NCI-H2029 (cell line): ENCODE results near the gene CCR3.

Source experiments
- DNase-seq: peaks from one replicate; lab custom pipeline; 2025; lab: John Stamatoyannopoulos, UW

CCR3 gene

DNA sequence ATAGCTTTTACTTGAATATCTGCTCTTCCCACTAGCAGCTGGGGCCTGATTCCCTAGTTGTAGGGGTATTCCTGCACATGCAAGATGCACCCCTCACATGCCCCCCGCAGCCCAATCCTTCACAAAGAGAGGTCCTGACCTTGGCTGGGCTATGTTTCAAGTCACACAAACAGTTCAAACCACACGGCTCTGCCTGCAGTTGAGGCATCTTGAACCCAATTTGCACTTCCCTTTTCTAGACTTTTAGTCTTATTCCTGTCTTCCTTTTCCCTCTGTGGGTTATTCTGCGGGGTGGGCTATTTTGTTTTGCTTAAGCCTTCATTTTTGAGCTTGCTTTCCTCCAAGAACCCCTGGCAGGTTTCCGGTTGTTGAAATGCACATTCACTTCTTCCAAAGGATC lies 20.9 kb upstream of the CCR3 start:
- no peak for DNase-seq

DNA sequence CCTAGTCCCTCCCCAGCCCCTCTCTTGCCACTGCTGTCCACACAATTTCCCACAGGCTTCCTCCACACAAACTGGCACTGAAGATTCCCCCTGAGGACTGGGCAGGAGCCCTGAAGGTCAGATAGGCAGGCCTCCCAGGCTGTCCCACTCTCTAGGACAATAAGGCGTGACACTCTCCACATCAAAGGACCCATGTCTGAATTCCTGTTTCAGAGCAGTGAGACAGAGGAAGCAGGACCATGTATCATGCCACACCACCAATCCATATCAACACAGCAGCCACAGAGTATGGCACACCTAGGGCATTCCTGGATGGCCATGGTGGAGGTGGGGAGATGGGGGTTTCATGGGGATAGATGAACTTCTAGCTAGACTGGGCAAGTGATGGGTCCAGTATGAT lies 20.3 kb upstream of the CCR3 start:
- no peak for DNase-seq

DNA sequence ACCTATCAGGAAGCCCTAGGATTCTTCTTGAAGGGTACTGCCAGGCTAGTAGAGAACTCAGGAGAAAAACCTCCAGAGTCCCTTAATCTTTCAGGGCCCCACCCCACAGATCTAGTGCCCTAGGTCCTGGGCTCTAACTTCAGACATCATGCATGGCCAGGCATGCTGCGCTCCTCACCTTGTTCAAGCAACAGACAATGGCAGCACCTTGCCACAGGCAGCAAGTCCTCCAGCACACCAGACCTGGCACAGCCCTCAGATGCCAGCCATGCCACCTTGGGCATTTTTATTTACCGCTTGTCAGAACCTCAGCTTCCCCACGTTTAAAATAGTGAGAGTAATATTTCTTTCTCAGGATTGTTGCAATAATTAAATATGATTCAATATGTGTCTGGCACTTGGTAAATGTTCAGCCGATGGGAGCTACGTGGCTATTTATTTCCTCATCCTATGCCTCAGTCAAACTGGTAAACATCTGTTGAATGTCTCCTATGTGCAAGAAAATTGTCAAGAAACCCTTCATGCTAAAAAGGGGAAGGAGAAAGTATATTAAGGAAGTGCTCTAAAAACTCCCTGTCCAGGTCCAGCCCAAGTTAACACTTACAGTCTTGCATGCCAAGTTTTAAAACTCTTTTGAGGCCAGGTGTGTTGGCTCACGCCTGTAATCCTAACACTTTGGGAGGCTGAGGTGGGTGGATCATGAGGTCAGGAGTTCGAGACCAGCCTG lies 19.7 kb upstream of the CCR3 start:
- no peak for DNase-seq

DNA sequence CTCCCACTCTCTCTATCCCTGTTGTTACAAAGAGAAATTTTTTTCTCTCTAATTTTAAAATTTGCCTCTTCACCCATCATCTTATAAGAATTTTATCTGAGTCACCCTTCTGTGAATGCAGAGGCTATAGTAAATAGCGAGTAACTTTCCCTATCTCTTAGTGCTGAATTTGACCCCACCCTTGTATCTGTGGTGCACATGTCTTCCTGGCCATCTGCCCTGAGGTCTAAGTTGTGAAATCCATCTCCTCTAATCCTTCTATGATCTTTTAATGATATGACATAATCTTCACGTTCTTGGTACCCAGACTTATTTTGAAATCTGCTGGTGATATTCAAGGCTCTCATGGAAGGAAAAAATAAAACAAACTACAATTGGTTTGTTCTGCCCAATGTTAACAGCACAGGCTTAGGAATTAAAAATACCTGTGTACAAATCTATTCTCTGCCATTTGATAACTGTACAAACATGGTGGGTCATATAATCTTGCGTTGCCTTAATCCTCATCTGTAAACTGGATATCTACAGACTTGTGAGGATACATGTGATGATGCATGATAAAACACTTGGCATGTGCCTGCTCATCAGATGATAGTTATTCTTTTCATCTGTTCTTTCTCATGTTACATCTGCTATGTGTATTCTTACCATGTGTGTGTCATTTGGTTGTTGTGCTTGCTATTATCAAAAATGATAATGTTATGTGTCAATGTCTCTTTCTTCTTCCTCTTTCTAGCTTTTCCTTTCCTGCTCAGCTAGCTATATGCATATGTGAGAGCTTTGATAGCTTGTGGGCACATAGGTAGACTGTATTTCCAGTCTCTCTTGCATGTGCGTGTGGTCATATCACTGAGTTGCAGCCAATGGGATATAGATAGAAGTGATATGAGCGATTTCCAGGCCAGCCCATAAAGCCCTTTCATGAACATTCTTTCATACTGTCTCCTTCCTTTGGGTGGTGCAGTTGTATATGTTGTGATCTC lies 13.7 kb upstream of the CCR3 start:
- DNase-seq: no peak

DNA sequence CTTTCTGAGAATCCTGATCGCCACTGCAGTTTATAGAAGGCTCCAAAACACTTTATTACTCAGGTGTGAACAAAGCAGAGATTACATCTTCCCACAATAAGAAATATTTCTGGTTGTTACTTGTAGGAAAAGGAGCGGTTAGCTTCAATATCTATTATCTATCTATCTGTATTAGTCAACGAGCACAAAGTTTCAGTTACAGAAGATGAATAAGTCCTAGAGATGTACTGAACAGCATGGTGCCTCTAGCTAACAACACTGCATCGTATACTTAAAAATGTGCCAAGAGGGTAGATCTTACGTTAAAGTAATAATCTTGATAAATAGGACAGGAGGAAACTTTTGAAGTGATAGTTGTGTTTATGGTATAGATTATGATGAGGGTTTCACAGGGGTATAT lies 10.9 kb upstream of the CCR3 start:
- no peak for DNase-seq

DNA sequence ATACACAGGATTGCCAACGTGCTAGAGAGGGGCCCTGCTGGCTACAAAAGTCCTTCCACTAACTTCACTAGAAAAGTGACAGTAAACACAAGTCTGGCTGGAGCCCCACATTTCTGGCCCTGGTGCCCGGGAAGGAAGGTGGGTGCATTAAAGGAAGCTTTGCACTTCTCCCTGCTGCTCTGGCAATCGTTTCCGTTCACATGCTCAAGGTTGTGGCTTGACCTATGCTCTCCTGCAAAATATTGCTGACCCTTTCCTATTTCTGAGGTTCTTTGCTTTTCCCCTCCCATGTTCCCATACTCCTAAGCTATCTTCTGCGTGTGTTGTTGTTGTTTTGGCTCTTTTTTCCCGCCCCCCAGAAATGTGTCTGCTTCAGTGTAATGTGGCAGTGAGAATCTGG lies 9.1 kb upstream of the CCR3 start:
- no peak for DNase-seq

DNA sequence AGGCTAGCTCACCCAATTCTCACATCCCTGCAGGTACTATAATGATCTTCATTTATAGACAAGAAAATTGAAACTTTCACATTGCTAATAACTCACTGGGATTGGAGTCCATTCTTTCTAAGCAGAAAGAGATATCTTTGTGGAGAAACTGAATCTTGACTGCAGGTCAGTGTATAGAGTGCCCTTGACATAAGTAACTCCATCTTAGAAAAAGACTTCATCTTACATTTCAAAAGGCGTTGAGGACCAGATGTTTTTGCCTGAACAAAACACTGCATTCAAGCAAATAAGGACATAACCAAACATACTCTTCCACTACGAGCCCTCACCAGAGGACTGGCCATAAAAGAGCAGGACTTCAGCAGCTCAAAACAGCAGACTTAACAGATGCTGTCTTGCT lies 6.8 kb upstream of the CCR3 start:
- no peak for DNase-seq

DNA sequence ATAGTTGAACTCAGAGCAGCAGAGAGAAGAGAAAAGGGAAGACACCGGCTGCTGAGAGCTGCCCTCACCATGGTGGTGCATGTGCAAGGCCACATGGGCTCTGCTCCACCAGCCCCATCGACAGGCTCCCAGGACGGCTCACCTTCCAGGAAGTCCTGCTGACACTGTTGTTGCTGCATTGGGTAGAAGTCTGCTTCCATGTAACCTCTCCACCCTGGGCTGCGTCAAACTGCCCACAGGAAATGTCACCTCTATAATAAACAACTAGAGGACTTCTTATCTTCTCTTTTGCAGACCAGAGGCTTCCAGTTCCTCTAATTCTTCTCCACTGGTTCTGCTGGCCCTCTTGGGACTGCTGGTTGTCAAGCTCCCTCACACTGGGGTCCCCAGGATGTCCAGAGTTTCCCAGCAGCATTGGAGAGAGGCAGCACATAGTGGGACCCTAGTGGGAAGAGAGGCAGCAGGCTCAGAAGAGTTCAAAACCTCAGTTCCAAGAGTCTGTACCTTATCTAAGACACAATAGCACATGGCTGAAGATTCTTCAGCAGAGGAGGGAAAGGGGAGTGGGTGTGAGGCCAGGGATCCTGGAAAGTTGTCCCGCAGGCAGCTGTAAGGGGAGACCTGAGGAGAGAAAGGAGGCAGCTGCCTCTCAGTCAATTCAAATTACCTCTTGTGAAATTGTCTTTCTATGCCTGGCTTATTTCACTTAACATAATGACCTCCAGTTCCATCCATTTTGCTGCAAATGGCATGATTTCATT lies 5.8 kb upstream of the CCR3 start:
- no peak for DNase-seq

DNA sequence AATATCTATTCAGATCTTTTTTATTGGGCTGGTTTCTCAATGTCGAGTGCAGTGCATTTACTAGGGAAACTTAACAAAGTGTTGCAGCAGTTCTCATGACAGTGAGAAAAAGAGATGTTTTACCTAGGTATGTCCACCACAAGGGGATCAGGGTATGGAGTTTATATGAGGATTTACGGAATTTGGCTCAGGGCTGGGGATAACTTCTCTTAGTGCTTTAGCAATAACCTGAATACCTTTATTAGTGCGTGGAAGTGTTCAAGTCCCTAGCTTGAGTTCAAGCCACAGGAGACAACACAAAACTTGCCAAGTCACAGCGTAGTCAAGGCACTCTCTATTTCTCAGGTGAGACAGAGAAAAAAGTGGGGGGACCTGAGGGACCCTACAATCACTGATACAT lies 3.9 kb upstream of the CCR3 start:
- no peak for DNase-seq

DNA sequence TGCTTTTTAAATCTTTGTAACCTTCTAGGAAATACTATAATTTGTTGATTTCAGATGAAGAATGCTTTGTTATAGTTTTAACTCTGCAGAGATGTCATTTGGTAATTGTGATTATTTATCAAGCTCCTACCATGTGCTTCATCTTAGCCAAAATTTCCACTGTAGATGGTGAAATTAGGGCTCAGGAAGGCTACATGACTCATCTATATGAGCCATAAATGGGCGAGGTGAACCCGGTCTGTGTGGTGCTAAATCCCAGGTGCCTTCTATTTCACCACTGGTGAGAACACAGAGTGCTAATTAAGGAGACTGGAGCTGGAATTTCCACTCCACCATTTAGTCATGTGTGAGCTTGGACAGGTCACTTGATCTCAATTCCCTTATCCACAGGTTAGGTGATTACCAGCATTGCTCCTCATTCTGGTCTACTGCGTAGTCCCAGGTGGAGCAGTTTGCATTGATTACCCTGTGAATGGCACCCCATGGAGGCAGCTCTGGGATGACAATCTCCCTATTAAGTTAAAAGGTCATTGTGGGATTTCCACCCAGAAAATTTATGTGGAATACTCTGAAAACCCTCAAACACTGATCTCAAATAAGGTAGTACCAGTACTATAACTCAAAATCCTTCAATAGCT lies 2.8 kb upstream of the CCR3 start:
- no peak for DNase-seq

DNA sequence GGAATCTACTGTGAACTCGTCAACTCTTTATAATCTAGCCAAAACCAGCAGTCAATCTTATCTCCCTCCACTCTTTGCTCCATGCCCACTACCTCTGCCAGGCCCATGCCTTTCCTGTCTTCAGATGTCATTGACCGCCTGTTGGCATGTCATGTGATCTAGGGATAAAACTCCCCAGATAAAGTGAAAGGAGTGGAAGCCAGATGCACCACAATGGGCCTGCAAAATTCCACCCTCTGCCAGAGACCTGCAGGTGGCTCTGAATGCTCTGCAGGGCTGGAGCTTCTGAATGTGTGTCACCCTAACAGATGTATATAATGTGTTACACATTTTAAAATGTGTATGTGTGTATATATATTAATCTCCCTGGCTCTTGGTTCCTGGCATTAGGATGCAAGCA lies 2.3 kb upstream of the CCR3 start:
- no peak for DNase-seq

DNA sequence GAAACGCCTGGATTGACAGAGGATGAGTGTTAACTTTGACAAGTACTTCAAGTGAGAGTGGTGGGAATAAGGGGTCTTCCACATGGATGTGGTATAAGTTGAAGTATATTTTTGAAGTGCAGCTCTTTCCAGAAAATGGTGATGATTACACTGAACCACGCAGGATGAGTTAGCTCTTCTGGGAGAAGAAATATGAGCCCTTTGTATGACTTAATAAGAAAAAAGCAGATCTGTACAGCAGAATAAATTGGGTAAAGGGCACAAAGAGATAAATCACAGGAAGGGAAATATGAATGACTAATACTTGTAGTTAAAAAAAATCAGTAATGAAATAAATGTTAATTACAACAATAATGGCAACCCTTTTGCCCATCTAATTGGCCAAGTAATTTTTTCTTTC lies 1.3 kb downstream of the CCR3 start:
- no peak for DNase-seq

DNA sequence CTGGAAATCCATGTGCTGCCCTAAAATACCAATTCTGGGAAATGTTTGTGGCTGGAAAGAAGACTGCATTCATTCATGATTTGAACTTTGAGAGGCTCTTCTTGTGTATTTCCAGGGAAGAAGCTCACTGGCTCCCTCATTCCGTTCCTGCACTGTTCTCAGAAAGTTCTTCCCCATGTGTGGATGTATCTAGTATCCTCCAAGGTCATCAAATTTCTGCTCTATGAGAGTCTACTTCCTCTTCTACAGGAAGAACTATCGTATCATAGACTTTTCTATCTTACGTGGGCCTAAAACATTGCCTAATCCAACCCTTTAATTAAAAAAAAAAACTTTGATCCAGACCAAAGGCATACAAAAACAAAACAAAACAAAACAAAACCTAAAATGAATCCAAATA lies 2.9 kb downstream of the CCR3 start:
- DNase-seq: no peak

DNA sequence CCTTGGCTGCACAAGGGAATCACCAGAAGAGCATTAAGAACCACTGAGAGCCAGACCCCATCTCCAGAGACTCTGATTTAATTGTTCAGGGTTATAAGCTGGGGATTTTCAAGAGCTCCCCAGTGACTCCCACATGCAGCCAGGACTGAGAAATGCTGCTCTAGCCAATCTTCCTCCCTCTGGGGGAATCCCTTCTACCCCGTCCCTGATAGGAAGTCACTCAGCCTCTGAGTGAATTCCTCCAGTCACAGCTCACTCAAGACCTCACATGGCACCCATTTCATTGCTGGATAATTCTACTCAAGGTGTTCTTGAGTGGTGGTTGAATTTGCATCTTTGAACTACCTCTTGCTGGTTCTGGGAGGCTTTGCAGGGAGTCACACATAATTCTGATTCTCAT lies 10.7 kb downstream of the CCR3 start:
- no peak for DNase-seq

DNA sequence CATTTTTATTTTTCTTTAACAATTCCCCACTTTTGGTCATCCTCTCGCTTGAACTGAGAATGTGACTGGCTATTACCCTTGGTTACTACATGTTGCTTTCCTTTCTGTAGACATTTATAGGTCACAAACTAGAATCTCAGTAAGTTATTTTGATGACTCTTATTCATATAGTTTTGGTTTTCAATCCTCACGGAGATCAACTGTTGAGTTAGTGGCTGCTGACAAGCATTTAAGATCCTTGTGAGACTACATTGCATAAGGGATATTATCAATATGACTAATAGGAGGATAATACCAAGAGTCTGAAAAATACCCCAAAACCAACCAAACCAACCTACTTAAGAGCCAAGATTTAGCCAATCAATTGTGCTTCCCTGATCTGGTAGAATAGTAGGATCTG lies 16.3 kb downstream of the CCR3 start:
- DNase-seq: no peak

DNA sequence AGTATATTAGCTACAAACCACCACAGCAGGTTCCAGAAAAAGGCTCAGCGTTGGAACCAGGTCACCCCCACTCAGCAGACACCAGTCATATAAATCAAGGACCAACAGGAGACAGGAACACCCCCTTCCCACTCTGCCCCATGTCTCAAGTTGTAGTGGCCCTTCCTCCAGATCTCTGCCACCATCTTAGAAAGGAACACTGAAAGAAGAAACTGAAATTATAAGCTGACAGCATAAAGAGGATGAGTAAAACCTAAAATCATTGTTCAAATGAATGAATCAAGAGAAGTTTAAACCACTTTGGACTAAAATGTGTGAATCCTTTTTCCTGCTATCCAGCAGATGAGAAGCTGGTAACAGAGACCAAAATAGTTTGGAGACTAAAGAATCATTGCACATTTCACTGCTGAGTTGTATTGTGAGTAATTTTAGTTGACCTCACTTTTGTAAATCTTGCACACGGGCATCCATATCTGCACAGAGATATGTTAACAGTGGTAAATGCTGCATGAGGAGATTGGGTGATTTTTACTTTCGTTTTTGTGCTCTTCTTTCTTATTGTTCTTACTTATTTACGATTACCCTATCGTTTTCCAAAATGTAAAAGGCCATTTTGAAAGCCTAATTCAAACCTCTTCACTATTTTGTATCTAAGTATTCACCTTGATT lies 19.8 kb downstream of the CCR3 start:
- DNase-seq: no peak

DNA sequence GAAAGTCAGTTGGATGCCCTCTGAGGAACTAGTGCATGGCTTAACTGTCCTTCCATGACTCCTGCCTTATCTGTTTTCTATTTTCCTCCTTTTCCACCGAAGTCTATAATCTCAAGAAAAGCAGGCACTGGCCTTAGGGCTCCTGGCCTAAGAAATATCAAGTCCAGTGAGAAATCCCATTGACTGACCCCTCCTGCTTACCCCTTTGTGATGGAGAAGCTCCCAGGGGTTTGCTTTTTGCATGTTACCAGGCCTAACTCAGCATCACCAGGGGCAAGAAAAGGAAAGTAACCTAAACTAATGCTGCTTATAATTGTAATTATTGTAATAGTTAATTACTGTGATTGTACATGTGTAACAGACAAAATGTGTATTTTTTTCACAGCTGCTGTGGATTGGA lies 21.7 kb downstream of the CCR3 start:
- no peak for DNase-seq

DNA sequence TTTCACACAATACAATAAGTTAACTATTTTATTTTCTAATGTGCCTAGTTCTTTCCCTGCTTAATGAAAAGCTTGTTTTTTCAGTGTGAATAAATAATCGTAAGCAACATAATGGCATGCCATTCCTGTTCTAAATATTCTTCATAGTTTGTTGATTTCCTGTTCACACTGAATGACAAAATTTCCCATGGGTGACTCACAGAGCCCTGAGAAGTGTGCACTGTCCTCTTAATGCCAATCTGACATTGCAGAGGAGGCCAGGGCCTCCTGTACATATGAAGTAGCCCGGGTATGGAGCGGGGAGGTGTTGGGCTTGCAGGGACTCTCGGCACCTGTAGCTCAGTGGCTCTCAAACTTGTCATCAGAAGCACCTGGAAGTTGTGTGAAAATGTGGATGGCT lies 24.3 kb downstream of the CCR3 start:
- no peak for DNase-seq

DNA sequence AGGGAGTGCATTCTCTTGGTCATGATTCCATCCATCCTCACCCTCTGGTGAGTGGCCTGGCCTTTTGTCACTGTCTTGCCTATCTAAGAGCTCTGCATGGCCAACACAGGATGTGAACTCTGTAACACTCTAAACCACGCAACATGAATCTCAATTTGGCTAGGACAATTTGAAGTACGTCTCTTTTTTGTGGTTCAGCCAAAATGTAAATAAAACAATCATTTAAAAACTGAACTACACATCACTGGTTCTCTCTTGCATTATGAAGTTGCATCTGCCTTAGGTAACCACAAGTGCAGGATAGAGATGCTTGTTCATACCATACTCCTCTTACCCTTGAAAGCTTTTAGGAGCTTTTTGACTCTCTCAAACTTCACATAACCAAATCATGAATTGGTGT lies 27.3 kb downstream of the CCR3 start:
- DNase-seq: no peak

DNA sequence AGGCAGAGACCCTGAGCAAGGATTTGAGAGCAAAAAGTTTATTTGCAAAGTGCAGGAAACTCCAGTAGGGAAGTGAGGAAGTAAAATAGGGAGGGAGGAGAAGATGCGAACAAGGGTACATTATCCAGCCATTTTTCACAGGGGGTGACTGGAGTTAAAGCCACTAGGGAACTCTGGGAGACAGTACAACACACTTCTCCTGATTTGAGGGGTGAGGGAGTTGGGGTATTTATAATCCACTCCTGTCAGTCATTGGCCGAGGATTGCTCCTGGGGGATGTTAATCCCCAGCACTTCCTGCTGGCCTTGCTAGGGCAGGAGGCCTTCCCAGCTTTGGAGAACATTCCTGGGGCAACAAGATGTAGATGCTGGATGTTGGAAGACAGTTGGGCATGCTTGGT lies 28.2 kb downstream of the CCR3 start:
- DNase-seq: no peak

DNA sequence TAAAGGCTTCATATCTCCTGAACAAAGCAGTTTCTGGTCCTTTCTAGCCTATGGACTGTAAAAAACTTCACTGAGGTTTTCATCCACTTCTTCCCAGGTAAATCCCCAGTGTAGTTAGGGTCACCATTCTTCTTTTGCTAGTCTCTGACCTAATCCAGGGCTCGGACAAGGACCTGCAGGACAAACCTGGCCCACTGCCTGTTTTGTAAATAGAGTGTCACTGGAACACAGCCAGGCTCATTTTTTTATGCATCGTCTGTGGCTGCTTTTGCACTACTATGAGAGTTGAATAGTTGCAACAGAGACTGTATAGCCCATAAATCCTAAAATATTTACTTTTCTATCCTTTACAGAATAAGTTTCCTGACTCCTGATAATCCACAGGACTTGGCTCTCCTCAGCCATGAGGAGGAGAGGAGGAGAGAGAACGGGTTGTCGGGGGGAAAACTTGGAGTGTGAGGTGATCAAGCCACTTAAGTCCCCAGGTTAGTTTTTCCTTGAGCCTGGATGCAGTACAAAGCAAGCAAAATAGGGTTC lies 29.0 kb downstream of the CCR3 start:
- DNase-seq: peak; percentile 50
